Measurements from ENCODE around the gene C2orf92.

C2orf92 gene

DNA sequence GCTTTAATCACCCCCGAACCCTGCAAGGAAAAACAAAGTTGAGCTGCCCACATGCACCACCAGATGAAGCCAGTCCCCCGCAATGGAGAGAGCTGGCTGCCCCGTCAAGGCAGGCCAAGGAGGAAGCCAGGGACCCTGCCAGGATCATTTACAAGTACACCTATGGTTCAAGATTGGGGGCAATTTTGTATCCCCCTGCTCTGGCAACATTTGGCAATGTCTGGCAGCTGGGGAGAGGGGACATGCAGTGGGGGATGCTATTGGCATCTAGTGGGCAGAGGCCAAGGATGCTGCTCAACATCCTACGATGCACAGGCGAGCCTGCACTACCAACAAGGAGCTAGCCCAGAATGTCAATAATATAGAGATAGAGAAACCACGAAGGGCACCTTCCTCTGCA lies 7.6 kb upstream of the C2orf92 start:
- no peak for TF ChIP-seq TARDBP (IDR thresholded peaks at IDR 0.05)
- TF ChIP-seq FOXA1 (IDR thresholded peaks at IDR 0.05), result no peak
- POLR2A ChIA-PET, result interaction anchor here (1.0 to 5.2 kb wide), 4 partner anchors 10 to 38 kb away, joined by 3 to 164 read pairs (median 32); partner anchors contain the start of gene COX5B
- CTCF ChIA-PET, result interaction anchor here (1.1 to 1.2 kb wide), 2 partner anchors 11 to 72 kb away, joined by 3 read pairs; no protein-coding TSS in a partner anchor
- no peak for DNase-seq (ENCODE audit: extremely low spot score)

DNA sequence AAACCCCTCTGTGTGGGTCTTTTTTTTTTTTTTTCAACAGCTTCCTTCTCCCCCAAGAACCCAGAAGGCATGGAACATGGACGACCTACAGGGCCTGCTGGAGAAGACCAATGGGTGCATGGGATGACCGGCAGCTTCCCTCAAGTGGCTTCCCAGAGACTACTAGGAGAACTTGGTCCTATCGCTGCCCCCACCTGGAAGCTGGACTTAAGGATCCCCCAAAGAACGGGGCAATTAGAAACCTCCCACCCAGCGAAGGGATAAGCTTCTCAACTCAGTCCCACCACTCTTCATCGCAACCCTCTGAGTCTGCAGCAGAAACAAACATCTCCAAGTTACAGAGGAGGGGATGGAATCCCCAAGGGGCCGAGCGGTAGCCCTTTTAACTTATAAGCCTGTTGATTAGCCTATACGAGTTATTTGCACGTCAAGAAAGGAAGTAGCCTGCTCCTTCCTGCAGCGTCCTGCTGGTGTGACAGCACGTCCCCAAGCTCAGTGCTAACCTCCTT lies 7.1 kb upstream of the C2orf92 start:
- DNase-seq (ENCODE audit: extremely low spot score), result no peak
- ChIA-PET POLR2A (interaction anchor here (1.0 to 5.2 kb wide), 5 partner anchors 7 to 38 kb away, joined by 3 to 164 read pairs (median 7); partner anchors contain the start of gene COX5B), CTCF (interaction anchor here (0.6 to 1.2 kb wide), 3 partner anchors 11 to 900 kb away, joined by 3 read pairs; no protein-coding TSS in a partner anchor)
- no peak for TF ChIP-seq FOXA1 (IDR thresholded peaks at IDR 0.05)
- no peak for TF ChIP-seq FOXM1 (IDR thresholded peaks at IDR 0.05; ENCODE audit: borderline replicate concordance)
- TF ChIP-seq BHLHE40 (IDR thresholded peaks at IDR 0.05; ENCODE audit: borderline replicate concordance), result no peak
- TF ChIP-seq SUZ12 (IDR thresholded peaks at IDR 0.05), result no peak
- no peak for TF ChIP-seq TARDBP (IDR thresholded peaks at IDR 0.05)
- TF ChIP-seq ELF4 (IDR thresholded peaks at IDR 0.05), result no peak
- no peak for TF ChIP-seq SP1 (IDR thresholded peaks at IDR 0.05)
- TF ChIP-seq HDGF (IDR thresholded peaks at IDR 0.05; ENCODE audit: borderline replicate concordance), result no peak
- no peak for TF ChIP-seq LEF1 (IDR thresholded peaks at IDR 0.05; ENCODE audit: borderline replicate concordance)
- TF ChIP-seq ZNF384 (IDR thresholded peaks at IDR 0.05), result no peak
- no peak for TF ChIP-seq L3MBTL2 (conservative IDR thresholded peaks at IDR 0.05)

DNA sequence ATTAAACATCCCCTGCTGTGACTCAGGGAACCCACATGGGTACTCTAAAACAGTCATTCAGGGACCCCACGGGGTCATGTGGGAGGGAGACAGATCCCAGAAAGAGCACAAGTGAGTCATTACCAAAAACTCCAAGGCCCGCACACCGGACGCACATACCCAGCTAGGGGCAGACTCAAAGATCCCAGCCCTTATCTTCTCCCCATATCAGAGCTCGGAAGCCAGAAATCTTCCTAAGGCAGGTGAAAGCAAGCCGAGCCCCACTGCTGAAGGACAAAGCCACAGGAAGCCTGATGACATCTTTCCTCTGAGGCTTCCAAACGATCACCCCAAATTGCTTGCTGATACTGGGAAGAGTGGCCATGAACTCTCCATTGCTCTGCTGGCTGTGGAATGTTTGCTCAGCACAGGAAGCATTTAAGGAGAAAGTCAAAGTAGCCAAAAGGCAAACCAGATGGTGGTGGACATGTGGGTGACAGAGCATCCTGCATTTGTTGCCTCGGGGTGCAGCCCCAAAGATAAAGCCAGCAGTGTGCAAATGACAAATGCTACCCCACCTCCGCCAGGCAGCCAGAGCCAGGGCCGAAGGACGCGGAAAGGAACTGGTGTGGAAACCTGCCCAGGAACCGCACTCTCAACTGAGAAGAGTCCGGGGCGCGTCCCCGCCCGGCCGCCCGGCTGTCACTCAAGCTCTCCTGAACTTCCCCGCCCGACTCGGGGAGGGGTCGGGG lies 6.5 kb upstream of the C2orf92 start:
- ChIA-PET POLR2A (interaction anchor here (0.6 to 5.2 kb wide), 7 partner anchors 8 to 37 kb away, joined by 3 to 164 read pairs (median 7); partner anchors contain the start of gene COX5B), CTCF (interaction anchor here (0.6 to 1.2 kb wide), 3 partner anchors 12 to 901 kb away, joined by 3 read pairs; no protein-coding TSS in a partner anchor)
- TF ChIP-seq BHLHE40 (IDR thresholded peaks at IDR 0.05; ENCODE audit: borderline replicate concordance), result no peak
- no peak for TF ChIP-seq HDGF (IDR thresholded peaks at IDR 0.05; ENCODE audit: borderline replicate concordance)
- TF ChIP-seq SP1 (IDR thresholded peaks at IDR 0.05), result no peak
- TF ChIP-seq FOXA1 (IDR thresholded peaks at IDR 0.05), result no peak
- TF ChIP-seq ELF4 (IDR thresholded peaks at IDR 0.05), result no peak
- TF ChIP-seq, protein P1, sequence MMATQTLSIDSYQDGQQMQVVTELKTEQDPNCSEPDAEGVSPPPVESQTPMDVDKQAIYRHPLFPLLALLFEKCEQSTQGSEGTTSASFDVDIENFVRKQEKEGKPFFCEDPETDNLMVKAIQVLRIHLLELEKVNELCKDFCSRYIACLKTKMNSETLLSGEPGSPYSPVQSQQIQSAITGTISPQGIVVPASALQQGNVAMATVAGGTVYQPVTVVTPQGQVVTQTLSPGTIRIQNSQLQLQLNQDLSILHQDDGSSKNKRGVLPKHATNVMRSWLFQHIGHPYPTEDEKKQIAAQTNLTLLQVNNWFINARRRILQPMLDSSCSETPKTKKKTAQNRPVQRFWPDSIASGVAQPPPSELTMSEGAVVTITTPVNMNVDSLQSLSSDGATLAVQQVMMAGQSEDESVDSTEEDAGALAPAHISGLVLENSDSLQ (IDR thresholded peaks at IDR 0.05), result peak; percentile 97
- DNase-seq (ENCODE audit: extremely low spot score), result peak; percentile 65

DNA sequence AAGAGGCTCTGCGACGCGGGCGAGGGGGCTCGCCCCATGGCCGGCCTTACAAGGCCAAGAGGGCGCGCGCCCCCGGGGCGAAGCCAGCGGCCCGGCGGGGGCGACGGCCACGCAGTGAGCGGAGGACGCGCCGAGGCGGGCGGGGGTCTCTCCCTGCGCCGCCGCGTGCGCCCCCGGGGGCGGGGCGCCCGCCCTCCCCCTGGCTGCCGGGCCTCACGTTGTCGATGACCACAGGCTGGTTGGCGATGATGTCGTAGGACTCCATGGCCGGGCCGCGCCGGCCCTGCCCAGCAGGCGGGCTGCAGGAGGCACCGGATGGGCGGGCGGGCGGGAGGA lies 5.9 kb upstream of the C2orf92 start:
- POLR2A ChIA-PET, result interaction anchor here (0.6 to 5.2 kb wide), 15 partner anchors 8 to 78 kb away, joined by 3 to 164 read pairs (median 9); partner anchors contain the start of genes ANKRD36B and COX5B
- TF ChIP-seq FOXM1 (IDR thresholded peaks at IDR 0.05; ENCODE audit: borderline replicate concordance) (peak; percentile 64; the same call in 1 of the 2 replicates), ARNT (IDR thresholded peaks at IDR 0.05) (no peak), SP1 (IDR thresholded peaks at IDR 0.05) (no peak)

DNA sequence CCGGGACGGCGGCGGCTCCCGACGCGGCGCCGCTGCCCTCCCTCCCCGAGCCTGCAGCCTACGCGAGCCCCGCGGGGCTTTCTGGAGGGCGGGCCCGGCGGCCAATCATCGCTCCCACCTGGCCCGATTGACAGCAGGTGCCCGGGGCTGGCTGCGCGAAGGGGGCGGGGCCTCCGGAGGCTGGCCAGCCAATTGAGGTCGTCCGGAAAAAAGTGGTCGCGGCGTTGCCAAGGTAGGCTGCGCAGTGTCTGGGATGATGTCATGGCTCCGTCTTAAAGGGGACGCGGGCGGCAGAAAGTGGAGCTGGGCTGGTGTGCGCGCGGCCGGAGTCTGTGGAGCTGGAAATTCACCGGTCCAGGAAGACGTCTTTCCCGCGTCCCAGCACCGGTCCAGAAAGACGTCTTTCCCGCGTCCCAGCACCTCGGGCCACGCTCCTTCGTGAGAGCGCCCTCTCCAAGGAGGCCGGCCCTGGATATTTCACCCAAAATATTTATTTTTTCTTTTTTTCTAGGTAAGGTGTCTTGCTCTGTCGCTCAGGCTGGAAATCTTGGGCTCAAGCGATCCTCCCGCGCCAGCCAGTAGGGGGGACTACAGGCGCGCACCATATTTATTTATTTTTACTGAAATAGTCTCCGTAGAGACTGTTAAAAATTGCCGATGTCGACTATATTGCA lies 5.4 kb upstream of the C2orf92 start, which contains the start of gene ACTR1B:
Gene ACTR1B, minus strand, starts transcription at position 83 of the 674 bp plus-strand sequence. CDS start 154 bp downstream, outside the sequence.
- DNase-seq (ENCODE audit: extremely low spot score), result peak; percentile 96
- TF ChIP-seq LEF1 (IDR thresholded peaks at IDR 0.05; ENCODE audit: borderline replicate concordance) (no peak), CTBP1 (IDR thresholded peaks at IDR 0.05; ENCODE audit: borderline replicate concordance) (no peak), FOXA1 (IDR thresholded peaks at IDR 0.05) (no peak), ELF4 (IDR thresholded peaks at IDR 0.05) (peak; percentile 44; the same call in 1 of the 2 replicates), ZNF384 (IDR thresholded peaks at IDR 0.05) (no peak), L3MBTL2 (conservative IDR thresholded peaks at IDR 0.05) (peak; percentile 82)
- TF ChIP-seq, protein P1 (IDR thresholded peaks at IDR 0.05), result peak; percentile 98
- ChIA-PET CTCF (interaction anchor here (0.8 to 1.9 kb wide), 7 partner anchors 11 to 77 kb away, joined by 3 to 11 read pairs (median 5); partner anchors contain the start of gene COX5B), POLR2A (interaction anchor here (0.5 to 5.2 kb wide), 14 partner anchors 9 to 78 kb away, joined by 3 to 164 read pairs (median 10); partner anchors contain the start of genes ANKRD36B and COX5B)

More for the DNA sequence above, 5.9 kb upstream of the C2orf92 start:
- CTCF ChIA-PET, result interaction anchor here (1.4 to 1.9 kb wide), 2 partner anchors 34 to 77 kb away, joined by 5 to 11 read pairs; no protein-coding TSS in a partner anchor
- DNase-seq (ENCODE audit: extremely low spot score), result no peak

DNA sequence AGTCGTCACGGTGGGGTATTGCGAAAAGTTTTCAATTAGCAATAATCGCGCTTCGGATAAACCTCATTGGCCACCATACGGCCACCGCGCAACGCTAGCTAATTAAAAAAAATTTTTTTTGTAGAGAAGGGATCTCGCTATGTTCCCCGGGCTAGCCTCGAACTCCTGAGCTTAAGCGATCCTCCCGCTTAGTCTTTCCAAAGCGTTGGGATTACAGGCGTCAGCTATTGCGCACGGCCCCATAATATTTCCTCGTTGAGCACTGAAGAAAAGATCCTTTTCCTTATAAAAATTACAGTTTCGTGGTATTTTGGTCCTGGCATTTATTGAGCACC lies 4.9 kb upstream of the C2orf92 start:
- CTCF ChIA-PET, result interaction anchor here (0.5 to 1.9 kb wide), 8 partner anchors 11 to 1460 kb away, joined by 3 to 11 read pairs (median 5); partner anchors contain the start of gene COX5B
- TF ChIP-seq SUZ12 (IDR thresholded peaks at IDR 0.05), result no peak
- no peak for TF ChIP-seq BHLHE40 (IDR thresholded peaks at IDR 0.05; ENCODE audit: borderline replicate concordance)
- TF ChIP-seq, protein P1 (IDR thresholded peaks at IDR 0.05), result no peak
- no peak; the same call in 1 of the 2 replicates for TF ChIP-seq L3MBTL2 (conservative IDR thresholded peaks at IDR 0.05)
- TF ChIP-seq FOXA1 (IDR thresholded peaks at IDR 0.05), result no peak
- no peak for TF ChIP-seq NFRKB (IDR thresholded peaks at IDR 0.05)
- TF ChIP-seq HDGF (IDR thresholded peaks at IDR 0.05; ENCODE audit: borderline replicate concordance), result no peak
- no peak for TF ChIP-seq CTBP1 (IDR thresholded peaks at IDR 0.05; ENCODE audit: borderline replicate concordance)
- no peak for TF ChIP-seq FOXK2 (IDR thresholded peaks at IDR 0.05)
- TF ChIP-seq ZNF384 (IDR thresholded peaks at IDR 0.05), result no peak
- no peak for TF ChIP-seq FOXM1 (IDR thresholded peaks at IDR 0.05; ENCODE audit: borderline replicate concordance)
- no peak for TF ChIP-seq TARDBP (IDR thresholded peaks at IDR 0.05)
- no peak for TF ChIP-seq LEF1 (IDR thresholded peaks at IDR 0.05; ENCODE audit: borderline replicate concordance)
- TF ChIP-seq SP1 (IDR thresholded peaks at IDR 0.05), result no peak
- TF ChIP-seq ELF4 (IDR thresholded peaks at IDR 0.05), result no peak
- no peak for TF ChIP-seq ARNT (IDR thresholded peaks at IDR 0.05)
- no peak for DNase-seq (ENCODE audit: extremely low spot score)
- POLR2A ChIA-PET, result interaction anchor here (0.5 to 5.2 kb wide), 14 partner anchors 9 to 77 kb away, joined by 3 to 164 read pairs (median 10); partner anchors contain the start of genes ANKRD36B and COX5B

All from HEK293T (cell line).